HepG2 (cell line): ENCODE measurements around the gene JAZF1.

ENCODE experiments used
- ADNP ChIP-seq: sonication (generic); formaldehyde crosslinking; IDR thresholded peaks from 2 replicates; pipeline ENCODE4 v1.4.0; 2020; ENCODE audit warnings: missing genetic modification reagents
- MXD3 ChIP-seq: IDR thresholded peaks from 2 replicates; pipeline ENCODE4 v1.6.1; 2016; ENCODE audit warnings: mild to moderate bottlenecking, missing biosample characterization, missing genetic modification reagents
- REST ChIP-seq, 2 experiments: IDR thresholded peaks; 2 replicates each; pipeline ENCODE4 v1.6.1; 2011 to 2012; ENCODE audit warnings: low read length in 2 of 2, borderline replicate concordance in 1 of 2, low read depth in 1 of 2, mild to moderate bottlenecking in 1 of 2, moderate library complexity in 1 of 2
- SMARCC2 ChIP-seq: fragments of 450-650 bp; IDR thresholded peaks from 2 replicates; pipeline ENCODE4 v1.6.1; 2017; ENCODE audit warnings: antibody characterized with exemption, mild to moderate bottlenecking
- ZNF431 ChIP-seq: sonication (generic); formaldehyde crosslinking; IDR thresholded peaks from 2 replicates; pipeline ENCODE4 v1.9.0; 2022; ENCODE audit warnings: missing genetic modification reagents, low read depth, mild to moderate bottlenecking, borderline replicate concordance

- no peak for TF ChIP-seq ADNP
- no peak for TF ChIP-seq SMARCC2
- no peak for TF ChIP-seq MXD3 (CRISPR knock-in tag)
- TF ChIP-seq REST (IDR thresholded peaks at IDR 0.05; ENCODE audit: borderline replicate concordance in 1 of 2, low read depth in 1 of 2, low read length in 2 of 2) = no peak
- TF ChIP-seq ZNF431 (CRISPR knock-in tag) = no peak
Measured at GRCh38 chr7:27916372-27916771, 264.2 kb downstream of the JAZF1 start.
